Measurements from ENCODE around the gene PTPRN2.
"Not testable (repeated sequence)": the region's sequence is repeated elsewhere in the genome, so short reads cannot be mapped to it uniquely, and the experiment has no call there.

The PTPRN2 gene

DNA sequence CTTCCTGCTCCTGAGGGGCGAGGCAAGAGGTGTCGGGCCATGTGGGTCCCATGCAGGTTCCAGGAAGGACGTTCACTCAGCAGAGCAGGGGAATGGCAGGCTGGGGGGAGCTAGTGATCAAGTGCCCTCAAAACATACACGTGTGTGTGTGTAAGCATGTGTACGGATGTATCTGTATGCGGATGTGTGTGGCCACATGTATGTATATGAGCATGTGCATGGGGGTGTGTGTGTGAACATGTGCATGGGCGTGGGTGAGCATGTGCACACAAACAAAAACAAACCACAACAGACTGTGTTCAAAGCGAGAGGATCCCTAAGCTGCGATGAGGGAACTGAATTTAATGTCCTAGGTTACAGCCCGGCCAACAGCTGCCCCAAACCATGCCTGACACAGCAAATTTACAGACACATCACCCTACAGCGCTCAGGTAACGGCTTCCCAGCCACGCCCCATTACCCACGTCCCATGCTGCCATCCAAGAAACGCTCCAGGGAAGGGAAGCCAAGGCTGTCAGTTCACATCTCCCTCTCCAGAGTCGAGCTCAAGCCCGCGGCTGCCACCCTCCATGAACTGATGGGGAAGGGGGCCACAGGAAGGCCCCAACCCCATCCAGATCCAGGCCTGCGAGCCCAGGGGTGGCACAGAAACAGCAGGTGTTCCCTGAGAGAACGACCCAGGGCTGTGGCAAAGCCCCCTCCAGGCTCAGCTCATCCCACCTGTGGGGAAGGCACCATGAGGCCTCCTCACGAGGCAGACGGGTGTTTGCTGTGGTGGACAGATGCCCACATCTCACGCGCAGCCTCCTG is 56.6 kb downstream of the PTPRN2 start:
- DNase-seq = peak; percentile 2

DNA sequence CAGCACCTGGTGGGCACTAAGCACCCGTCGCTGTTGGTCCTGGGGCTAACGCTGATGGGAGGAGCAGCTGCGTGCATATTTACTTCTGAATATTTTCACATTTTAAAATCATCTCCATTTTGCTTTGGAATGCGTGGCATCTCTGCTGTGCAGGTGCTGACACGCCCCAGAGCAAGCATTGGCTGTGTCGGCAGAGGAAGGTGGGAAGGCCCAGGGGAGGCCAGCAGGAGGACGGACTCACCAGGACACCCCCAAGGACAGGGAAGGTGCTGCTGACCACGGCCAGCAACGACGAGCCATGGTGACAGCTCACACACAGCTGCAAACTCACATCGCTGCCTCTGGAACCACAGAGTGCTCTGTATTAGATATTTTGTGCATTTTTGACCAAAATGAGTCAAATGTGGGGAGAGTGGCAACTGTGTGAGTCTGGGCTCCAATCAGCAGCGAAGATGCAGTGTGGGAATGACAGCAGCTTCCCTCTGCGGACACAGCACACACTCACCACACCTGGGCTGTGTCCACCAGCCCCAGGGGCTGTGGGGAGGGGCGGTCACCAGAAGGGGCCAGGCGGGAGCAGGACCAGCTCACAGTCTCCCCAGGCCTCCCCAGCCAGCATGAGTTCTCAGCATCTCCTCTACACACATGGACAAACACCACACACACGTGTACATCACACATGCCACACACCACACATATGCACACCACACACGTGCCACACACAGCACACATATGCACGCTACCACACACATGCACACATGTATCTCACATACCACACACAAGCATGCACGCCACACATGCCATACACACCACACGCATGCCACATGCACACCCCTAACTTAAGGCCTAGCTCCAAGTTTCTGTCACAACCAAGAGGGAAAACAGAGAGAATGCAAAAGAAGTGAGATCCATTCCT is 58.2 kb downstream of the PTPRN2 start:
- DNase-seq = no peak

DNA sequence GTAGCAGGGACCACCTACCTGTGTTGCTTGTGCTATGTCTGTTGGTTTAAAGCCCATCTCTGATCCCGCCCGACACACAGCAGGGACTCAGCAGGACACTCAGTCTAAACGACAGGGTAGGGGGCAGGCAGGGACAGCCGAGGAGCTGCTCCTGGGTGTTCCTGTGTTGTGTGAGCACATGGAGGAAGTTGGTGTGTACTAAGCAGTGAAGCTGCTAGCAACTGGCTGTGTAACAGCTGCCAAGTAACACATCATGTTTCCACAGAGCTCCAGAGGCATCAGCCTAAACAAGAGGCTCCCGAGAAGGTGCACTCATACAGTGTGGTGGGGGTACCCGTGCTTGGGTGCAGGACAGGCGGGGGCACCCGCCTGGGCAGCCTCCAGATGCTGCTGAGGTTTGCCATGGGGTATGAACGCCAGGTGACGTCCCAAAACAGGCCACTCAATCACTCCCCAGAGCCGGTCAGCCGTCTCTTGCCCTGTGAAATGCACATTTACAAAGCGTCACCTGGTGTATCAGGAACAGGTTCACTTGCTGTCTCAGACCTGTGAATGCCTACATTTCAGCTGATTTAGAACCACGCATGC is 59.6 kb downstream of the PTPRN2 start:
- peak; percentile 68 for DNase-seq

DNA sequence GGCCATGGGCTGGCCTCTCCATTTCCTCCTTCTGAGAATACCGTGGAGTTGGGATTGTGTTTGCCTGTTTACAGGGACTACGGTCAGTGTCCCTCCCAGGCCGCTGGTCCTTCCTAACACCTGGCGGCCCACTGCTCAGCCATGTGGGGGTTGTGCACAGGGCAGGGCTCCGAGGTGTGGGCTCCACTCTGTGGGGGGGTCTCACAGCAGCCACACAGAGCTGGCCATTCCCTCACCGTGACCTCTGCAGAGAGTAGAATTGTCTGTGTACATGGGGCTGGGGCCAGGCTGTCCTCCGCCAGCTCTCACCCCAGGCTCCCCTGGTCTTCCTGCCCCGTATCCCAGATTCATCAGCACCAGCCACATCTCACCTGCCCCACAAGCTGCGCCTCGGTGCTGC is 60.1 kb downstream of the PTPRN2 start:
- DNase-seq = no peak

DNA sequence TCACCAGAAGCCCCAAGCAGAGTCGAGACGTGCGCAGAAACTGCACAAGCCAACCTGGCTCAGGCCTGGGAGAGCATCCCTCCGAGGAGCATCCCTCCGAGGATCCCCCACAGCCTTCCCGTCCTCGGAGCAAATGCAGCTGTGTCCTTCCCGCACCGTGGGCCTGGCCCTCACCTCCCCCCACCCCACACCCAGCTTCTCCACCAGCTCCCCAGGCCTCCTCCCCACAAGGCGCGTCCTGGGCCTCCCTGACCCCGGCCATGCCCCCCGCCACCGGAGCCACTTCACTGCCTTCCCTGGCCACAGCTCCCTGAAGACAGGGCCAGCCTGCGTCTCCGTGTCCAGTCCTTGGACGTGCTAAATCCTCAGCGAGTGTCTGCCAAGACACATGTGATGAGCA is 60.6 kb downstream of the PTPRN2 start:
- no peak for DNase-seq

DNA sequence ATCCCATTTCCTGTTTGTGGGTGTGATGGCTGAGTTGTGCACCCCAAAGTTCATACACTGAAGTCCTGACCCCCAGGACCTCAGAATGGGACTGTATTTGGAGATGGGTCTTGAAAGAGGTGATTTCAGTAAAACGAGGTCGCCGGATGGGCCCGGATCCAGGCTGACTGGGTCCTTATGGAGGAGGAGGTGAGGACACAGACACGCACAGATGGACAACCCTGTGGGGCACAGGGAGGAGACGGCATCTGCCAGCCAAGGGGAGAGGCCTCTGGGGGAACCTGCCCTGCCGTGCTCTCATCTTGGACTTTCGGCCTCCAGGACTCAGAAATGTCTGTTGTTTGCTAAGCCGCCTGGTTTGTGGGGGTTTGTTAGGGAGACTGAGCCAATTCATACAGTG is 61.1 kb downstream of the PTPRN2 start:
- DNase-seq = no peak

DNA sequence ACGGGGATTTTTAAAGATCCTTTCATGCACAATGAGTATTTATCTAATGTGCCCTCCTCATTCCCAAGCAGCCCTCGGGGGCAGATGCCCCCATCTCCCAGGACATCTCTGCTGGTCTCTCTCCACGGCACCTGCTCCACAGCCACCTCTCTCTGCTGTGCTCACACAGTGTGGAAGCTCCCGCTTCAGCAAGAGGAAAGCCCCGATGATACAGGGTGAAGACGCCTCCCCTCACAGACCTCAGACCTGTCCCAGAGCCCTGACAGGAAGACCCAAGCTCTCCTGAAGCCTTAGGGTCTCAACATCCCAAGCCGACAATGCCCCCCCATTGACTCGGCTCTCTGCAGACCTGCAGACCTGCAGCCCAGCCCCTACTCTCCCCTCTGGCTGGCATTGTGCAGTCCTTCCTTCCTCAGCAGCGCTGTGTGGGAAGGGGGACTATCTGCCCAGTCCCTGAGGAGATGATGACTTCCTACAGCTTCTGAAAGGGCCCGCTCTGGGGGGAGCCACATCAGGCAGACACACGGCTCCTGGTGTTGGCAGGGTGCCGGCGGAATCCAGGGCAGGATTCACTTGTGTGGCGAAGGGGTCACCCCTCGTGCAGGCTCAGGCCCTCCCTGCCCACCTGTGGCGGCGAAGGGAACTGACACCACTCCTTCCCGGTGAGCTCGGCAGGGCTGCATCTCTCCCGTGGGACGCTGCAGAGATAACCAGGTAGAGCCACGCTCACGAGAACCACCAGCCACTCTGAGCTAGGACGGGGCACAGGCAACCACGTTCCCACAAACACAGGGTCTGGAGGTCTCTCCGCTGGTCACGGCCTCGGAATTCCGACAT is 61.8 kb downstream of the PTPRN2 start:
- DNase-seq = no peak

DNA sequence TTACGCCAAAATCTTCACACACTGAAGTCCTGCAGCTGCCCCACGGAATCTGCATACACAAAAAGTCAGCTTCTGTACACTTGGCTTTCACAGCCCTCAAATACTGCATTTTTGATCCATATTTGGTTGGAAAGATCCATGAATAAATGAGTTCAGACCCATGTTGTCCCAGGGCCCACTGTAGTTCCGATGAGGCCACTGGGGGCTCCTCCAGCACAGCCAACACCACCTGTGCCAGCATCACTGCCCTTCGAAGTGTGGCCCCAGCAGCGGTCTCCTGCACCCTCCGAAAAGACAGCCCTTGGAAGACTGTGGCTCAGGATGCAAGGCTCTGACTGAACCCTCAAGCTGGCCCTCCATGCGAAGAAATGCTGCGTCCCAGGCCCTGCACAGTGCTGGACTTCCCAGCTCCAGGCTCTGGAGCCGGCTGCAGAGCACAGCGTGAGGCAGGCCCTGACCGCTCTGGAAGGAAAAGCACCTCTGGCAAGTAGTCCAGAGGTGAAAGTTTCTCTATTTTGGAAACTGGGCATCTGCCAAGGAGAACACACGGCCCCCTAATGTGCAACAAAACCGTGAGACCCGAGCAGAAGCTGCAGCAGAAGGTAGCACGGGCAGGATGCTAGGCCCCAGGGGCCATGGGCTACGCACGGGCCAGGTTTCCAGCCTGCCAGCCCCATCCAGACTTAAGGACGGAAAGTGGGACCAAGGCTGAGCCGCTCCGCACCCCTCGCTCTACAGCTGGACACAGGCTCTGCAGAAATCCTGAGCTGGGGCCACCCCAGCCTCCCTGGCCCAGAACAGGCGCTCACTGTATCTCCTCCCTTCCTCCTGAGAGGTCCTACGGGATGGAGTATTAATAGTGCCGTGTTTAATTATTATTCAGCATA is 62.6 kb downstream of the PTPRN2 start:
- DNase-seq = no peak

DNA sequence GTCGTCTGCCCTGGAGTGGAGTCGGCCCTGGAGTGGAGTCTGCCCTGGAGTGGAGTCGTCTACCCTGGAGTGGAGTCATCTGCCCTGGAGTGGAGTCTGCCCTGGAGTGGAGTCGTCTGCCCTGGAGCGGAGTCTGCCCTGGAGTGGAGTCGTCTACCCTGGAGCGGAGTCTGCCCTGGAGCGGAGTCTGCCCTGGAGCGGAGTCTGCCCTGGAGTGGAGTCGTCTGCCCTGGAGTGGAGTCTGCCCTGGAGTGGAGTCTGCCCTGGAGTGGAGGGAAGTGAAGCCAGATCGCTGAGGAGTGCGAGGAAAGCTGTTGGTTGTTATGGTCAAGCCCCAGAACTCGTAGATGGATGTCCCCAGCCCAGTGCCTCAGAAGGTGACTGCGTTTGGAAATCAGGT is 63.3 kb downstream of the PTPRN2 start:
- not testable (repeated sequence) for DNase-seq

DNA sequence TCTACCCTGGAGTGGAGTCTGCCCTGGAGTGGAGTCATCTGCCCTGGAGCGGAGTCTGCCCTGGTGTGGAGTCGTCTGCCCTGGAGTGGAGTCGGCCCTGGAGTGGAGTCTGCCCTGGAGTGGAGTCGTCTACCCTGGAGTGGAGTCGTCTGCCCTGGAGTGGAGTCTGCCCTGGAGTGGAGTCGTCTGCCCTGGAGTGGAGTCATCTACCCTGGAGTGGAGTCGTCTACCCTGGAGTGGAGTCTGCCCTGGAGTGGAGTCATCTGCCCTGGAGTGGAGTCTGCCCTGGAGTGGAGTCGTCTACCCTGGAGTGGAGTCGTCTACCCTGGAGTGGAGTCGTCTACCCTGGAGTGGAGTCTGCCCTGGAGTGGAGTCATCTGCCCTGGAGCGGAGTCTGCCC is 63.7 kb downstream of the PTPRN2 start:
- not testable (repeated sequence) for DNase-seq

DNA sequence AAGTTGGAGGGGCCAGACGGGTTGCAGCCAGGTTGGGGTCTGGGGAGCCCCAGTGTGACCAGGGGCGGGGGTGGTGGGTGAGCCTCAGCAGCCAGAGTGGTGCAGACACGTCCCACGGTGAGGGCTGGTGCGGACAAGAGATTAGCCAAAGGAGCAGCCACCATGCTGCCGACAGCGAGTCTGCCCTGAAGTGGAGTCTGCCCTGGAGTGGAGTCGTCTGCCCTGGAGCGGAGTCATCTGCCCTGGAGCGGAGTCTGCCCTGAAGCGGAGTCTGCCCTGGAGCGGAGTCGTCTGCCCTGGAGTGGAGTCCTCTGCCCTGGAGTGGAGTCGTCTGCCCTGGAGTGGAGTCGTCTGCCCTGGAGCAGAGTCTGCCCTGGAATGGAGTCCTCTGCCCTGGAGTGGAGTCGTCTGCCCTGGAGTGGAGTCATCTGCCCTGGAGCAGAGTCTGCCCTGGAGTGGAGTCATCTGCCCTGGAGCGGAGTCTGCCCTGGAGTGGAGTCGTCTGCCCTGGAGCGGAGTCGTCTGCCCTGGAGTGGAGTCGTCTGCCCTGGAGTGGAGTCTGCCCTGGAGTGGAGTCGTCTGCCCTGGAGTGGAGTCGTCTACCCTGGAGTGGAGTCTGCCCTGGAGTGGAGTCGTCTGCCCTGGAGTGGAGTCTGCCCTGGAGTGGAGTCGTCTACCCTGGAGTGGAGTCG is 64.3 kb downstream of the PTPRN2 start:
- not testable (repeated sequence) for DNase-seq

DNA sequence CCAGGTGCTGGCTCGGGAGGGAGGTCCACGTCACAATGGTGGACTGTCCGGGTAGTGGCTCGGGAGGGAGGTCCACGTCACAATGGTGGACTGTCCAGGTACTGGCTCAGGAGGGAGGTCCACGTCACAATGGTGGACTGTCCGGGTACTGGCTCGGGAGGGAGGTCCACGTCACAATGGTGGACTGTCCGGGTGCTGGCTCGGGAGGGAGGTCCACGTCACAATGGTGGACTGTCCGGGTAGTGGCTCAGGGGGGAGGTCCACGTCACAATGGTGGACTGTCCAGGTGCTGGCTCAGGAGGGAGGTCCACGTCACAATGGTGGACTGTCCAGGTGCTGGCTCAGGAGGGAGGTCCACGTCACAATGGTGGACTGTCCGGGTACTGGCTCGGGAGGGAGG is 65.8 kb downstream of the PTPRN2 start:
- not testable (repeated sequence) for DNase-seq

DNA sequence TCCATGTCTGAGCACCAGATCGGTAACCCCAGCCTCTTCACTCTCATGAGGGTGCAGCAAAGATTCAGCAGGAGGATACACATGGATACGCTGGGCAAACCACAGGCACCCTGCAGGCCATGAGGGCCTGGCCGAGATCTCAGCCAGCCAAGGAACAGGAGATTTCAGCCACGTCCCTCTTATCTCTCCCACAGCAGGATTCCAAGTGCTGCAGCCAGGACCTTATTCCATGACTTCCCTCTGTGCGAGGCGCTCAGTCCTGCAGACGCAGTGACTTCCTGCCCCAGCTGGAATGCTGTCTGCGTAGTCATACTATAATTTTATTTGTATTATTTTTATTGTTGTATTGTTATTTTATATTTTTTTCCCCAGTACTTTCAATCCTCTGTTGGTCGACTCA is 66.8 kb downstream of the PTPRN2 start:
- DNase-seq = no peak

DNA sequence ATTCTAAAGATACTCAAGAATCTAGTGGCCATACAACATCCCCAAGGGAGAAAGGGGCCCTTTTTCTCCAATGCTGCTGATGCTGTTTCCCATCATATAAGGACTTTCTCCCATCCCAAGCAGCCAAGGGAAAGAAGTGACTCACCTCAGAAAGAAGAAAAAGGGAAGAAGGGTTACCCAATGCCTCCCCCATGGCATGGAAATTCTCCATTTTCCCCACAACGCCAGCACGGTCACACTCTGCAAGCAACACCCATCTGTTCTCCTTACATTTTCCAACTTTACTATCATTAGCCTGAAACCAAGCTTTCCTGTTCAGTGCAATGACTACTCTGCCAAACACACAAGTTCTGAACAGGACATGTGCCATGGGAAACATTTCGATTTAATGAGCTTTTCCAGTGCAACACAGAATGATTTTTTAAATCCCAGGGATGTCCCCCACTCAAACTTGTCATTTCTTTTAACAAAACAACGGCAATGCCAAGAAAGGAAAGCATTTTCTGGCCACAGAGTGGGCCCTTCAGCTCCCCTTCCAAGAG is 67.9 kb downstream of the PTPRN2 start:
- no peak for DNase-seq

DNA sequence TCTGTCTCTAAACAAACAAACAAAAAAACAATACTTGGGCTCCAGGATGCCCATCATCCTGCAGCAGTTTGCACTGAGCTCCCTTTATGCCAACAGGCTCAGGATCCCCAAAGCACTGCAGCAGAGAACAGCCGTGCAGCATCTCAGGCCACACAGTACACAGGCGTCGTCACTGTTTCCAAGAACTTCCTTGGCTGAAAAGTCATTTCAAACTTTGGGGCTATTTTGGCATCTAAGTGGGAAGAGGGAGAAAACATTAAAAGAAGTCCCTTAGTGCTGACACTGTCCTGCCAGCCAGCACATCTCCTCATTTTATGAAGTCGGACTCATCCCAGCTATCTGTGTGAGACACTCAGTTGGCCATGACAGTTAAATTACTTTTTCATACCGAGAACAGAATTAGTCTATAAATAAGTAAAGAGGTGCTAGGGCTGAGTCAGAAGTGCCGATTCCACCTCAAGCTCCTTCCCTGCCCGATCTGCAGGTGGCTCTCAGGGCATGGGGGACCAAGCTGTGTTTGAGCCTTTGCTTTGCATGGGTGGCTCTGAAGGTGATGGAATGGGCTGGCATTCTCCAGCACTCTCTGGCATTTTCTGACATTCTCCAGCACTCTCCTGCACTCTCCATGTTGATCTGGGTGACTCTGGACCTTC is 68.5 kb downstream of the PTPRN2 start:
- no peak for DNase-seq

DNA sequence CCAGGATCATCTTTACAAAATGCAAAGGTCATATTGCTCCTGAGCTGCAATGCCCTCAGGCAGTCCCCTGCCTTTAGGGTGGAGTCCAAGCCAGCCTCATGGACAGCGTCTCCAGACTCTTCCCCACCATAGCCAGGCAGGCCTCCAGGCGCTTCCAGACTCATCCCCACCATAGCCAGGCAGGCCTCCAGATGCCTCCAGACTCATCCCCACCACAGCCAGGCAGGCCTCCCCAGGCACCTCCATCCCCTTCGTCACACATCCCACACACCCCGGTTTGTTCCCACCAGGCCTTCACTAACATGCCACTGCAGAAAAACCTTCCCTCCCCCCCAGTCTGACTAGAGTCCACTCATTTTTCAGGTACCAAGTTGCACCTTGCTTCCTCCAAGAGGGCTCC is 70.1 kb downstream of the PTPRN2 start:
- no peak for DNase-seq

DNA sequence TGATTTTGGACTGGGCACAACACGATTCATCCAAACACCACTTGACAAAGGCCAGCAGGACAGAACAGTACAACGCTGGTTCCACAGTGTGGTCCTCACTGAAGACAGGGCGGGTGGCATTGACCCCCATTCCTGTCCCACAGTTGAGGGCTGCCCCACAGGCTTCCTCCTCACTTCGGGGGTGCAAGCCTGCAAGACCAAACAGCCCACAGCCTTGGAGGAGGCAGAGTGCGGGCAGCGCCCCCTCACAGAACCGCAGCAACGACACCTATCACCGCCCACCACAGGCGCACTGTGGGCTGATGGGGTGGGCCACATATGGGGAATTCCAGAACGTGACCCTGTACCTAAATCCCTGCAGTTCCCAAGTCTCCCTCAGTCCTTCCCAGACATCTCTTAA is 70.6 kb downstream of the PTPRN2 start:
- DNase-seq = no peak

DNA sequence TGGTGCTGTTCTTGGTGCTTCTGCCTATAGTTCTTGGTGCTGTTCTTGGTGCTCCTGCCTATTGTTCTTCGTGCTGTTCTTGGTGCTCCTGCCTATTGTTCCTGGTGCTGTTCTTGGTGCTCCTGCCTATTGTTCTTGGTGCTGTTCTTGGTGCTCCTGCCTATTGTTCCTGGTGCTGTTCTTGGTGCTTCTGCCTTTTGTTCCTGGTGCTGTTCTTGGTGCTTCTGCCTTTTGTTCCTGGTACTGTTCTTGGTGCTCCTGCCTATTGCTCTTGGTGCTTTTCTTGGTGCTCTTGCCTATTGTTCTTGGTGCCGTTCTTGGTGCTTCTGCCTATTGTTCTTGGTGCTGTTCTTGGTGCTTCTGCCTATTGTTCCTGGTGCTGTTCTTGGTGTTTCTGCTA is 71.1 kb downstream of the PTPRN2 start:
- DNase-seq = no peak

DNA sequence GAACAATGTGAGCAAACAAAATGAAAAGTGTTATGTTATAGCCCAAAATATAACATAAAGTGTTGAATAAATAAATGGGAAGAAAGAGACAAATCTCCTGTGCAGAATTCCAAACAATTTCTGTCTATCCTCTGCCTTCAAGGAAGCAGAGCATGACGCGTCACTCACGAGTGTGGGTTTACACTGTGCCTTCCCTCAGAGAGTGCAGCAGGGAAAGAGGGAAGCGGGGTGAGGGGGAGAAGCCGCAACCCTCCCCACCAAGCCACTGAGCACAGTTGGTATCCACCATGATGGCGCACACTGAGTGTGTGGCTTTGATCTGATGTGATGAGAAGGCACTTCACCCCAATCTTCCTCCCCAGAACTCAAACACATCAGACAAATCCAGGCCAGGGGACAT is 74.8 kb downstream of the PTPRN2 start:
- no peak for DNase-seq

DNA sequence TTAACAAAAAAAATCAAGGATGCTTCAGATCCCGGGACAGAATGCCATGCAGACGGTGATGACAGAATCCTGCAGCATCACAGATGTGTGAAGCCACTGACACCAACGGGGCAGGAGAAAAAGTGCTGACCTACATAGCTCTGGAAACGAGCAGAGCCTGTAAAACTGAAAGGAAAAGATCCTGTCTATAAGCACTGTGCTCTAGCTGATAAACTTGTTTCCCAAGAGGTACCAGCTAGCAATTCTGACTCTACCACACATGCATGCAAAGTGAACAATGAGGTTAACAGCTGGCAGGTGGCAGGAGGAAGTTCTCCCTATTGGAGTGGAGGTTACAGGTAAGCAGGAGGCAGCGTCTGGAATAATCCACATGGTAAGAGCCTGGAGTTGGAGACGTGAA is 75.6 kb downstream of the PTPRN2 start:
- no peak for DNase-seq
